Thoracic aorta (tissue), 2 donors: ENCODE measurements around the gene NSFL1C. TPM values are rescaled to one million over a fixed set of nuclear protein-coding genes. Genes with fewer than 3 reads are reported as not detected.

Experiments
- ATAC-seq: fragments of 150-250 bp; one replicate; pipeline ENCODE4 v1.8.0; 2017; ENCODE audit warnings: low read depth; ENCODE audit not compliant: insufficient number of reproducible peaks, low FRiP score
- DNase-seq: peaks from one replicate; pipeline ENCODE4 v3.0.0-alpha.2; 2020; ENCODE audit warnings: low spot score
- H3K27ac ChIP-seq, 2 donors: fragments of 200-600 bp; sonication (generic); 1 replicate in 1 of 2; 2 replicates in 1 of 2; pipeline ENCODE4 v1.5.1; 2016; ENCODE audit warnings: mild to moderate bottlenecking in 2 of 2, moderate library complexity in 2 of 2
- H3K27me3 ChIP-seq: fragments of 200-600 bp; sonication (generic); replicated peaks from 2 replicates; pipeline ENCODE4 v1.6.0; 2016; ENCODE audit warnings: mild to moderate bottlenecking; ENCODE audit not compliant: insufficient read depth
- H3K36me3 ChIP-seq: fragments of 200-600 bp; sonication (generic); one replicate; pipeline ENCODE4 v1.5.1; 2016
- H3K4me1 ChIP-seq, 2 donors: fragments of 200-600 bp; sonication (generic); 1 replicate in 1 of 2; 2 replicates in 1 of 2; pipeline versions ENCODE4 v1.5.1 to v1.6.0; 2016; ENCODE audit warnings: low read depth in 2 of 2, mild to moderate bottlenecking in 1 of 2; ENCODE audit not compliant: control insufficient read depth in 1 of 2
- H3K4me3 ChIP-seq: fragments of 200-600 bp; sonication (generic); 2 replicates; pipeline ENCODE4 v1.5.1; 2016; ENCODE audit warnings: mild to moderate bottlenecking
- H3K9me3 ChIP-seq: fragments of 200-600 bp; sonication (generic); 2 replicates; pipeline ENCODE4 v1.5.1; 2016
- total RNA-seq, 2 donors: library from RNA; depleted of rRNA; stranded (reverse); fragments of >200 nt; gene quantifications; one replicate each; pipeline versions ENCODE4 v1.1.0 to v1.2.3, GENCODE V29; 2016
- TF ChIP-seq, protein P1 (sequence below): fragments of 200-600 bp; sonication (generic); IDR thresholded peaks from one replicate; pipeline ENCODE4 v1.5.1; 2019; ENCODE audit warnings: antibody characterized with exemption

Gene NSFL1C
- total RNA-seq, 2 donors from 2014 or later: 26.9 to 49.7 TPM

- Histone ChIP-seq H3K36me3 (no peaks in the 10 kb centered on the region), H3K27me3 (no peaks in the 10 kb centered on the region), H3K9me3 (no peaks in the 10 kb centered on the region), H3K4me3 (no peak overlapping the region), H3K27ac (no peak overlapping the region), H3K4me1 (no peaks in the 10 kb centered on the region)
- DNase-seq: no peak
- TF ChIP-seq, protein P1, sequence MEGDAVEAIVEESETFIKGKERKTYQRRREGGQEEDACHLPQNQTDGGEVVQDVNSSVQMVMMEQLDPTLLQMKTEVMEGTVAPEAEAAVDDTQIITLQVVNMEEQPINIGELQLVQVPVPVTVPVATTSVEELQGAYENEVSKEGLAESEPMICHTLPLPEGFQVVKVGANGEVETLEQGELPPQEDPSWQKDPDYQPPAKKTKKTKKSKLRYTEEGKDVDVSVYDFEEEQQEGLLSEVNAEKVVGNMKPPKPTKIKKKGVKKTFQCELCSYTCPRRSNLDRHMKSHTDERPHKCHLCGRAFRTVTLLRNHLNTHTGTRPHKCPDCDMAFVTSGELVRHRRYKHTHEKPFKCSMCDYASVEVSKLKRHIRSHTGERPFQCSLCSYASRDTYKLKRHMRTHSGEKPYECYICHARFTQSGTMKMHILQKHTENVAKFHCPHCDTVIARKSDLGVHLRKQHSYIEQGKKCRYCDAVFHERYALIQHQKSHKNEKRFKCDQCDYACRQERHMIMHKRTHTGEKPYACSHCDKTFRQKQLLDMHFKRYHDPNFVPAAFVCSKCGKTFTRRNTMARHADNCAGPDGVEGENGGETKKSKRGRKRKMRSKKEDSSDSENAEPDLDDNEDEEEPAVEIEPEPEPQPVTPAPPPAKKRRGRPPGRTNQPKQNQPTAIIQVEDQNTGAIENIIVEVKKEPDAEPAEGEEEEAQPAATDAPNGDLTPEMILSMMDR: no peak
- no peak for ATAC-seq
Observed at GRCh38 chr20:1423625-1424106, 43.0 kb downstream of the NSFL1C start.

- Histone ChIP-seq H3K4me3 (no peak overlapping the region), H3K36me3 (no peaks in the 10 kb centered on the region), H3K4me1 (no peaks in the 10 kb centered on the region), H3K9me3 (no peaks in the 10 kb centered on the region), H3K27ac (no peak overlapping the region), H3K27me3 (no peaks in the 10 kb centered on the region)
- no peak for DNase-seq
- TF ChIP-seq, protein P1: no peak
- no peak for ATAC-seq
Observed at GRCh38 chr20:1423206-1423605, 43.4 kb downstream of the NSFL1C start.

DNA sequence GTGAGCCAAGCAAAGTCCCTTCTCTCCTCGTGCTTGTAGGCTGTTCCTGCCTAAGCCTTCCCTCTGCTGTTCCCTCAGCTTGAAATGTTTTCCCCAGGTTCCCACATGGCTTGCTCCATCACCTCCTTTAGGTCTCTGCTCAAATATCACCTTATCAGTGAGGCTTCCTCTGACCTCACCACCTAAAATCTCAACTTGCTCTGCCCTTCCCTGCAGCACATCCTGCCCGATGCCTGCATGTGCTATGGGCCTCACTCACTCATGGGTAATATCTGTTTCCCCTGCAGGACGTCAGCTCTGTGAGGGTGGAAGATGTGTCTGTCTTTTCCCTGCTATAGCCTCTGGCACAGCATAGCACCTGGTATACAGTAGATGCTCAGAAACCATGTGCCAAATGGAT, 43.9 kb downstream of the NSFL1C start:
- no peak for ATAC-seq
- DNase-seq: no peak
- Histone ChIP-seq H3K36me3 (no peaks in the 10 kb centered on the region), H3K27me3 (no peaks in the 10 kb centered on the region), H3K27ac (no peak overlapping the region), H3K4me1 (no peaks in the 10 kb centered on the region), H3K4me3 (no peak overlapping the region), H3K9me3 (no peaks in the 10 kb centered on the region)
- TF ChIP-seq, protein P1: no peak

DNA sequence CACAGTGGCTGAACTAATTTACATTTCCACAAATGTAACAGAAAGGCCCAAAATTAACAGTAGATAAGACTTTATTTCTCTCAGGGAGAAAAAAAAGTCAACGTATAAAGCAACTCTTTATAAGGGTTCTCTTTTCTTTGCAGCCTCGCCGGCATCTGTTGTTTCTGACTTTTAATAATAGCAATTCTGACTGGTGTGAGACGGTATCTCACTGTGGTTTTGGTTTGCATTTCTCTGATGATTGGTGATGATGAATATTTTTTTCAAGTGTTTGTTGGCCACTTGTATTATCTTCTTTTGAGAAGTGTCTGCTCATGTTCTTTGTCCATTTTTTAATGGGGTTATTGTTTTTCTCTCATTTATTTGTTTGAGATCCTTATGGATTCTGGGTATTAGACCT, 46.6 kb downstream of the NSFL1C start:
- Histone ChIP-seq H3K27ac (no peak overlapping the region), H3K4me1 (no peaks in the 10 kb centered on the region), H3K9me3 (no peaks in the 10 kb centered on the region), H3K4me3 (no peak overlapping the region), H3K27me3 (no peaks in the 10 kb centered on the region), H3K36me3 (no peaks in the 10 kb centered on the region)
- ATAC-seq (no peak), DNase-seq (no peak)
- TF ChIP-seq, protein P1: no peak

DNA sequence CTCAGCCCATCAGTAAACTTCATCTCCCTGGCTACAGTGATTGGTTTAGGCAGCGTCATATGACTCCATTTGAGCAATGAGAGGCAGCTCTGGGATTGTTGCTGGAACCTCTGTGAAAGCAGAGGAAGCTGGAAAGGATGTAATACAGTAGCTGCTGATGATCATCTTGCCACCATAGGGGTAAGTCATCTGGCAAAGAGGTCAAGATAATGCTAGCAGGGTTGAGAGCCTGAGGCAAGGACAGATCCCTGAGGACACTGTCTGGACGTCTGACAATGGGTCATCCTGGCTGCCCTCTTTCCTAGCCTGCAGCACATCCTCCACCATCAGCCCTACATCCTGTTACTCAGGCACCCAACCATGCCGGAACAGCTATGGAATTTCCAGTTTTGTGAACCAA, 48.3 kb downstream of the NSFL1C start:
- Histone ChIP-seq H3K4me3 (no peak overlapping the region), H3K27ac (no peak overlapping the region), H3K9me3 (no peaks in the 10 kb centered on the region), H3K4me1 (no peaks in the 10 kb centered on the region), H3K27me3 (no peaks in the 10 kb centered on the region), H3K36me3 (no peaks in the 10 kb centered on the region)
- no peak for ATAC-seq
- TF ChIP-seq, protein P1: no peak
- no peak for DNase-seq
